AG09309 (cell line): ENCODE measurements around the gene LSM4.

Experiments
- DNase-seq: peaks from one replicate; pipeline ENCODE4 v3.0.0-alpha.2; 2010; ENCODE audit warnings: low read depth
- H3K4me3 ChIP-seq: 2 replicates; pipeline ENCODE4 v1.5.1; 2011; ENCODE audit warnings: mild to moderate bottlenecking, low read depth, low read length, moderate library complexity; ENCODE audit not compliant: control insufficient read depth
- CTCF ChIP-seq: IDR thresholded peaks from 2 replicates; pipeline ENCODE4 v1.5.1; 2011; ENCODE audit warnings: mild to moderate bottlenecking, low read depth, low read length, inconsistent platforms; ENCODE audit not compliant: insufficient read depth, control insufficient read depth; ENCODE audit errors: missing control alignments

Gene LSM4

GRCh38 chr19:18311502-18312091, 11.3 kb downstream of the LSM4 start:
- no peak for DNase-seq
- H3K4me3 ChIP-seq, result no peak overlapping the region
- TF ChIP-seq CTCF, result no peak

- DNase-seq, result no peak
- no peak overlapping the region for H3K4me3 ChIP-seq
- TF ChIP-seq CTCF, result no peak
These were observed 11.9 kb downstream of the LSM4 start for GRCh38 chr19:18310966-18311365.

GRCh38 chr19:18310118-18310909, 12.6 kb downstream of the LSM4 start:
- no peak for DNase-seq
- no peak overlapping the region for H3K4me3 ChIP-seq
- no peak for TF ChIP-seq CTCF

GRCh38 chr19:18309525-18310064, 13.3 kb downstream of the LSM4 start:
- no peak overlapping the region for H3K4me3 ChIP-seq
- no peak for TF ChIP-seq CTCF
- DNase-seq, result no peak

GRCh38 chr19:18308948-18309325, 13.9 kb downstream of the LSM4 start:
- DNase-seq, result no peak
- H3K4me3 ChIP-seq, result no peak overlapping the region
- TF ChIP-seq CTCF, result no peak

GRCh38 chr19:18308051-18308947, 14.6 kb downstream of the LSM4 start:
- TF ChIP-seq CTCF, result no peak
- no peak overlapping the region for H3K4me3 ChIP-seq
- no peak for DNase-seq
